Daoy (cell line): ENCODE measurements around the gene CLDN14. TPM values are rescaled to one million over a fixed set of nuclear protein-coding genes. Genes with fewer than 3 reads are reported as not detected.
A peak's percentile ranks its signal among the peaks of the same experiment; 100 is the strongest.

Experiments
- DNase-seq: peaks from one replicate; pipeline ENCODE4 v3.0.0-alpha.2; 2015; ENCODE audit warnings: low read depth
- total RNA-seq: library from RNA; depleted of rRNA; stranded (reverse); fragments of >200 nt; shearing (Covaris generic); gene quantifications from 2 replicates; pipeline ENCODE4 v1.2.3, GENCODE V29; 2014

Gene CLDN14
- total RNA-seq, 1 experiment from 2014 or later: 1.3 TPM

DNA sequence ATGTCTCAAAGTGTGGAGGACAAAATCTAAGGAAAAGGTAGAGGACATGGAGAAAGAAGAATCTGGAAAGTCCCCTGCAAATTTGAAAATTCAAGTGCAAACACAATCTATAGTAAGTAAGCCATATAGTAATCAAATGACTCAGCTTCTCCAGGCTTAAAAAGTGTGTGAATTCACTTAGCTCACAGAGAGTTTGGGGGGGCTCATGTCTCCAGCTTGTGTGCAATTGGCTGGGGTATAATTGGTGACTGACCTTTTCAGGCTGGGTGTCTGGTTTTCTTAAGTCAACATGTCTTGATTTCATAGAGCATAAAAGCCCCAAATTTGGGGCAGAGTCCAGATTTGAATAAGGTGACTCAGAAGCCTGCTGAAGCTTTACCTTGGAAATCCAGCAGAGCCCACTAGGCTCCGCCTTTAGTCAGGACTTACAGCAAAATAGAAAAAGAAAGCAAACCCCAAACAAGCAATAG lies 8.6 kb downstream of the CLDN14 start:
- peak; percentile 94 for DNase-seq

DNA sequence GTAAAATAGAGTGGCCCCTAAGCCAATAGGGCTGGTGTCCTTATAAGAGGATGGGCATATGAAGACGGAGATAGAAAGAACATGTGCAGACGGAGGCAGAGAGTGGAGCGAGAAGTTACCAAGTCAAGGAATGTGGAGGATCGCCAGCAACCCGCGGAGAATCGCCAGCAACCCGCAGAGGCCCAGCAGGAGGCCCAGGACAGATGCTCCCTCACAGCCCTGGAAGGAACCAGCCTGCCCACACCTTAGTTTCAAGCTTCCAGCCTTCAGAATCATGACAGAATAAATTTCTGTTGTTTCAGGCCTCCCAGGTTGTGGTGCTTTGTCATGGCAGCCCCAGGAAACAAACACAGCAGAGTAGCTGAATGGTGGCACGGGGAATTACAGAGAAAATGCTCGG lies 9.6 kb downstream of the CLDN14 start:
- DNase-seq: peak; percentile 54

DNA sequence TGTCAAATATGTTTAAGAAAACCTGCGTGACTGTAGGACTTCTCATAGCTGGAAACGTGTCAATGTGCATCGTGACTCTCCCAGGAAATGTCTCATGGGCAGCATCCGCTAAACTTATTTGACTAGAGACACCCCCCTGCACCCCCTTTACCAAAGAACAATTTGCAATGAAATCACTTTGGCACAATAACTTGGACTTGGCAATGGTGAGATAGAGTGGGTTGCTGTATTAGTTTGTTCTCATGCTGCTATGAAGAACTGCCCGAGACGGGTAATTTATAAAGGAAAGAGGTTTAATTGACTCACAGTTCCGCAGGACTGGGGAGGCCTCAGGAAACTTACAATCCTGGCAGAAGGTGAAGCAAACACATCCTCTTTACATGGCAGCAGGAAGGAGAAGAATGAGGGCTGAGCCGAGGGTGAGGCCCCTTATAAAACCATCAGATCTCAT lies 13.8 kb downstream of the CLDN14 start:
- DNase-seq: no peak

DNA sequence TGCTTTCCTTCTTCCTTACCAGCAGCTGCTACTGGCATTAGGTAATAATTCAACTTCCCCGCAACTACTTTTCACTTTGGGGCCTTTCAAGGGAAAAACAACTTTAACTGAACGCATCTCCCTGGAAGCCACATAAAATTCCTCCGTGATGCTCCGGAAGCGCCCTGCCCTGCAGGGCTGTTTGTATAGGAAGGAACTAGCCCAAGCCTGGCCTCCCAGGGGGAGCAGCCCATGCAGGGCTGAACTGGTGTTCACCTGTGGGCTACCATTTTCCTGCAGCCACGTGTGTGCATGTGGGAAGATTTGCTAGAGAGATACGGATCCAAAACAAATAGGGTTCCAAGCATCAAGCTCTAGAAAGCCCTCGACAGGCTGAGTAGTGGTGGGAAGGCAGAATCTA lies 14.4 kb downstream of the CLDN14 start:
- no peak for DNase-seq

DNA sequence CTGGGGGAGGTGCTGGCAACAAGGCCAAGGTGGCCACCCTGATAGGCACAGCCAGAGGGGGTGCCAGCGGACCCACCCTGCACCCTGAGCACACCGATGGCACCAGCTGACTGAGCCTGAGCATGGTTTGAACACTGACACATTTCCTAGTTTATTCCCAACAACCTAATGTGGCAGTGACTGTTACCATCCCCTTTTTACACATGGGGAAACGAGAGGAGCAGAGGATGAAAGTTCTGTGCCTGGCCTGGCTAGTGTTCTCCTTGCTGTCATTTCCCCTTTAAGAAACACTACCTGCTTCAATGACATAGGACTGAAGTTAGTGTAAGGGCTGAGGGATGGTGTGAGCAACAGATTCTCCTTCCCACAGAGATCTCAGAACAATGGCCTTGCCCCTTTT lies 15.3 kb downstream of the CLDN14 start:
- DNase-seq: no peak

DNA sequence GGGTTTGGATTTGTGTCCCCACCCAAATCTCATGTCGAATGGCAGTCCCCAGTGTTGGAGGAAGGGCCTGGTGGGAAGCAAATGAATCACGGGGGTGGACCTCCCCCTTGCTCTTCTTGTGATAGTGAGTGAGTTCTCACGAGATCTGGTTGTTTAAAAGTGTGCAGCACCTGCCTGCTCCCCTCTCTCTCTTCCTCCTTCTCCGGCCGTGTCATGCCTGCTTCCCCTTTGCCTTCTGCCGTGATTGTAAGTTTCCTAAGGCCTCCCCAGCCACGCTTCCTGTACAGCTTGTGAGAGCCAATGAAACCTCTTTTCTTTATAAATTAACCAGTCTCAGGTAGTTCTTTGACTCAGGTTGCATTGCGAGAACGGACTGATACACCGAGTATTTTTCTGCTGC lies 15.9 kb downstream of the CLDN14 start:
- no peak for DNase-seq

DNA sequence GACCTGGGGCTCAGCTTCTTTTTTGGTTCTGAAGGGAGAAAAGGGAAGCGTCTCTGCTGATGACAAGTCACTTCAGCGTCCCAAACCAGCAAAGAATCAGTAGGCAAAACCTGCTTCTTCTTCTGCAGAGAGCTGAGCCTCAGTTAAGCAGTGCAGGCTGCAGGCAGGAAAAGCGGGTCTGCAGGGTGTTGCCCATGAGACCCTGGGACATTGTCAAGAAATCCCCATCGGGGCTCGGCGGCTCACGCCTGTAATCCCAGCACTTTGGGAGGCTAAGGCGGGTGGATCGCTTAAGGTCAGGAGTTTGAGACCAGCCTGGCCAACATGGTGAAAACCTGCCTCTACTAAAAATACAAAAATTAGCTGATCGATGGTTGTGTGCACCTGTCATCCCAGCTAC lies 16.7 kb downstream of the CLDN14 start:
- DNase-seq: no peak

DNA sequence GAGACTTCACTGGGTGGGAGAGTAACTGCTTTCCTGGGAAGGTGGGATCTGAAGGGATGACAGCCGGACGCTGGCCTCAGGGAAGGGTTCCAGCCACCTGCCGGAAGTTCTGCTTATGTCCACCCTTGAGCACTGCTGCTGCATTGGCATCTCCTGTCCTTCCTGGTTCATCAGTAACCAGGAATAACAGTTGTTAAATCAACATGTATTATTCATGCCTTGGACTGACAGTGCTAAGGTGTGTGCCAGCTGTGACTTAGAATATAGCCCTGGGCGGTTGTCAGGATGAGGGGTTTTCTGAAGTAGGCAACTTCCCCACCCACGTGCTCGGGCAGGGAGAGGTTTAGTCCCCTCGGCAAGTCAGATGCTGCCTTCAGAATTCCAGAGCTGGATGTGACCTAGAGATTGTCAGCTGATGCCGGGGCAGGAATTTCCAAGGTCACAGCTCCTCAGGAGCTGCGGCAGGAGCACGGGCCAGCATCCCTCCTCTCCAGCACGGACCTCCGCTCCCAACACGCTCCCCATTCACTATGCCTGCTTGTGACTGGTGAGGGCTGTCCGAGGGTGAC lies 17.9 kb downstream of the CLDN14 start:
- DNase-seq: no peak

DNA sequence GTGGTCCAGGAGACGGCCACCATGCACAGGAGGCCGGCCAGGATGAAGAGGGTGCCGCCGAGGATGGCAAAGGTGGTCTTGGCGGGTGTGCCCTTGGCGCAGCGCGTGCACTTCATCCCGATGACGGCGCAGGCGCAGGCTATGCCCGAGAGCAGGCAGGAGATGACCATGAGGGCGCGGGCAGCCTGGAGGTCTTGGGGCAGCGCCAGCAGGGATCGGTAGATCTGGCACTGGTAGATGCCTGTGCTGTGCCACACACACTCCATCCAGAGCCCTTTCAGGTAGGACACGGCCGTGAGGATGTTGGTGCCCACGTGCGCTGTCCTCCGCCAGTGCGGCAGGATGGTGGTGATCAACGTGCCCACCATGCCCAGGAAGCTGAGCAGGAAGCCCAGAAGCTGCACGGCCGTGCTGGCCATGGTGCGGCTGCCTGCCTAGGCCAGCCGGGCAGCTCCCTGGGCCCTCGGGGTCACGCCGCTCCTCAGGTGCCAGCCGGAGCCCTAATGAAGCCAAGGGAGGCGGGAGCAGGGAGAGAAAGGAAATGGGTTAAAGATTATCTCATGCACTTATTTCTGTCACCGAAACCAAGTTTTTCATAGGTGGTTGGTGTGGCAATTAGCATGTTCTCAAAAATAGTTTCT lies 18.5 kb downstream of the CLDN14 start:
- no peak for DNase-seq

DNA sequence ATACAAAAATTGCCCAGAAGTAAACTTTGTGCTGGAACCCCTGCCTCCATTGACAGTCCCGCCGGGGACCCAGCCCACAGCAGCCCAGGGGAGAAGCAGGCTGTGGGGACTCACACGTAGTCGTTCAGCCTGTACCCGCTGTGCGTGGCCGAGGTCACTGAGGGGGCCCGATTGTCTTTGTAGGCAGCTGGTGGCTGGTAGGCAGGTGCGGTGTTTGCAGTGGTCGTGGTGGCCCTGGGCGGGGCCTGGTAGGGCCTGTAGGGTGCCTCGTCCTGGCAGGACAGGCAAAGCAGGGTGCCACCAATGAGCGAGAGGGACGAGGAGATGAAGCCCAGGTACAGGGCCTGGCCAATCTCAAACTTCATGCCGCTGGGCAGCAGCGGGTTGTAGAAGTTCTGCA lies 19.1 kb downstream of the CLDN14 start:
- DNase-seq: no peak

DNA sequence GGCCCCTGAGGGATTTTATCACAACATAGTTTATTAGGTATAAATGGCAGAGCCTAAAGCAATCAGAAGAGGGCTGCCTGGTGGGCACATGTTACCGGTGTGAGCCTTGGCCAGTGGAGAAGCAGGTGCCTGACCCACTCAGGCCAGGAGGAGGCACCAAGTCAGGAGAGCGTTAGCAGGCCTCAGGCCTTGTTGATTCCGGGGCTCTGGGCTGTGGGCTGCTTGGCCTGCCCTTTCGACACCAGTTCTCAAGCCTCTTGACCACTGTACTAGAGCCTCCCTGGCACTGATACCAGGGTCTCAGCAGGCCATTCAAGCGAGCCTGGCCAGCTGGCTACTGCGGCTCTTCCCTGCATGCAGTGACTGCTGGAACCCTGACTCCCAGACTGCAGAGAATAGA lies 20.8 kb downstream of the CLDN14 start:
- DNase-seq: no peak

DNA sequence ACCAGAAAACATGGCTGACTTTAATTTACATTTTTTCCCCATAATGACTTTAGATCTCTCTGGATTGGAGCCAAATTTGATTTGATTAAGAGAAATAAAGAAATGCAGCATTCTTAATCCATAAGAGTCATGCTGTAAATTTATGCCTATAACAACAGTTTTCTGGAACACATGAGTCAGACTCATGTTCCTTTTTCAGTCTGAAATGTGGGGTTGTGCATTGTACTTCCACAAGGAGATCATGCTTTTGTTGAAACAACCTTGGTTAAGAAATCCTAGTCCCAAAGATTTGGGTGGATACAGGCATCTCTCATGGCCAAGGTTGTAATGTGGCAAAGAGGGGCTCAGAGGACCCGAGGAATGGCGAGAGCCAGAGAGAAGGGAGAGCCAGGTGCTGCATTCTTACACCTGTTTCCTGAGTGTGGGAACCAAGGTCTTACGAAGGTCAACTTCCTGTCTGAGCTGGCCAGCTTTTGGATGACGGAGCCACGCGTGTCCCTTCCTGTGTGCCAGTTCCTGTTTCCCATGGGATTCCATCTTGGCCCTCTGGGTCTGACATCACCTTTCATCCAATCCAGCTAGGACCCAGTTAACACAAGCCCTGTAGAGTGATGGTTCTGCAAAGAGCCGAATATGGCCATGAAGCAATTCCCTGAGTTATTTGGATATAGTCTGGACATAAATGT lies 23.1 kb downstream of the CLDN14 start:
- DNase-seq: no peak

DNA sequence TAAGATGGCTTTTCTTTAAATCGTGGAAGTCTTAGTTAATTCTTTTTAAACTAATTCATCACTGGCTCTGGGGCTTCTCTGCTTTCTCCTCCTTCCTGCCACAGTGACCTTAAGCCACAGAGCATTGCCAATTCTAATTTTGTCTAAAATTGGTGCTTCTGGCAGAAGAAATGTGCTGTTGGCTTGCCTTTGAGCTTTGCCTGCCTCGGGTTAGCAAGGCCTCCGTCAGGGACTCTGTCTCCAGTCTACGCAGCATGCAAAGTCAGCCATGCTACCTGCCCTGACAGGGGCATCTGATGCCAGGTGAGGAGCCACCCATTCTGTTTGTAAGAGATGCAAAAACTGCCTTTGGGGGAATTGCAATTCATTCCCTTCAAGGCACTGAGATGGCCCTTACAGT lies 25.2 kb downstream of the CLDN14 start:
- DNase-seq: no peak

DNA sequence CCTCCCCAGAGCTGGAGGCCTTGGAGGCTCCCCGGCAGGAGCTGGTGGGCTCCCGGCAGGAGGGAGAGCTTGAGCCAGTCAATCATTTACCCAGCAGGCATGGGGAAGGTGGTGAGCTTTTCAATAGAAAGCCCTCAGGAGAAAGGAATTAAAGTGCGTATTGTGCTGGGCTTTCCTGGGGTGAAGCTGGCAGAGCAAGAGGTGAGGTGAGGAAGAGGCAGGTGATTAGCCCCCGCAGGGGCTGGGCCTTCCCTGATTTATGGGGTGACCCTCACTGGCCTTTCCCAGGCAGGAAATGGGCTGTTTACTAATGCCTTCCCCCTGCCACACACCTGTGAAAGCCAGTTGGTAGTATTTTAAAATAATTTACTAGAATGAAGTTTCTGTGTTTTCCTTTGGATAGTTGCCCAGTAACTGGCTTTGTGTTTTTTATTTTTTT lies 25.8 kb downstream of the CLDN14 start:
- no peak for DNase-seq

DNA sequence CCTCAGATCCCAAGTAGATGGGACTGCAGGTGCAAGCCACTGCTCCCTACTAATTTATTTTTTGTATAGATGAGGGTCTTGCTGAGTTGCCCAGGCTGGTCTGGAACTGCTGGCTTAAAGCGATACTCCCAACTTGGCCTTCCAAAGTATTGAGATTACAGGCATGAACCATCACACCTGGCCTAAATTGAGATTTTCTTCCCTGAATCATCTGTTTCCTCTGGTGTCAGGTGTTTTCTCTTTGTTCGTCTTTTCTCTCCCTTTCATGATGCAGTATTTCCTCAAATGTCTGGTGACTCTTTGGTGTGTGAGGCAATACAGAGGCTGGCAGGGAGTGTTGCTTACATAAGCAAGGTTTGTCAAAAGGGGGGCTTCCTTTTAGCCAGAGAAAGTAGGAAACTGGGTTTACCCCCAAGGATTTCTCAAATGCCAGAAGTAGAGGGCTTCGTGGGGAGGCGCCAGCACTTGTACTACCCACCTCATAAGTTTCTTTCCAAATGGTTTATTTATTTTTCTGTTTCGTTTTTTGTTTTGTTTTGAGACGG lies 27.6 kb downstream of the CLDN14 start:
- DNase-seq: no peak

DNA sequence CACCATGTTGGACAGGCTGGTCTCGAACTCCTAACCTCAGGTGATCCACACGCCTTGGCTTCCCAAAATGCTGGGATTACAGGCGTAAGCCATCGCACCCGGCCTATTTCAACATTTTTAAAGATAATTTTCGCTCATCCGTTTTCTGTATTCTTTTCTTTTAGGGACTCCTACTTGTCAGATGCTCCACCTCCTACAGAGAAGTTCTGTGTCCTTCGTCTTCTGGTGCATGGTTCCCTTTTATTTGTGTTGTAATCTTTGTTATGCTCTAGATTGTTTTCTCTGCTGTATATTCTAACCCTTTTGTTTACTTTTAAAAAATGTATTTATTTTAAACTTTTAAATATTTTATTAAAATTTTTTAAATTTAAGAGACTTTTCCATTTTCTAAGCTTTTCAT lies 28.4 kb downstream of the CLDN14 start:
- DNase-seq: no peak

DNA sequence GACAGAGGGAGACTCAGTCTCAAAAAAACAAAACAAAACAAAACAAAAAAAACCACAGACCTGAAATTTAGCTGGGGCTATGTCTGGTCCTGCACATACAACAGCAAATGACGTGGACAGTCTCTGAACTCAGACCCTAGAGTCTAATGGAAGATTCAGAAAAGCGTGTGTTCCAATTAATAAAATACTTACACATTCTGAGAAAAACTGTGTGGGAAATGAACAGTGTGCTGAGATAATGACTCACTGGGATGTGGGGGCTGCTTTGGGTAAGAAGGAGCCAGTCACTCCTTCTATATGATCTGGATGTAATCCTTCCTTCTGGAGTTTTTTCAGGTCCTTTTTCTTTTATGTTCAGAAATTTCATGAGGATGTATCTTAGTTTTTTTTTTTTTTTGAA lies 29.4 kb downstream of the CLDN14 start:
- DNase-seq: peak; percentile 57

DNA sequence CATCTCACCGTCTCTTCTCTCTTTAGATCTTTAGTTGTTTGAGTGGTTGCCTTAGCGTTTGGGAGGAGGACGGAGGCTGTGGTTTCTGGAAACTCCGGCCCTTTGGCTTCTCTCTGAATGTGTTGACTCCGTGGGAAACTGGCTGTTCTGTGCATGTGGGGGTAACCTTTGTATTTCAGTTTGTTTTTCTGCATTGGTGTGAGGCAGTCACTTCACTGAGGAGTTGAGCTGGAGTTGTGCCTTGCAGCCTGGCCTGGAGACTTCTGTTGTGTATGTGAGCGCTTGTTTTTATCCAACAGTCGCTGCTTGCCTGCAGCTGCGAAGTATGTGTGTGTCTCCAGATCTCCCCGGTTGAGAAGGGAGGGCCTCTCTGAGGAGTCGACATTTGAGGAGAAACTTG lies 33.6 kb downstream of the CLDN14 start:
- no peak for DNase-seq

DNA sequence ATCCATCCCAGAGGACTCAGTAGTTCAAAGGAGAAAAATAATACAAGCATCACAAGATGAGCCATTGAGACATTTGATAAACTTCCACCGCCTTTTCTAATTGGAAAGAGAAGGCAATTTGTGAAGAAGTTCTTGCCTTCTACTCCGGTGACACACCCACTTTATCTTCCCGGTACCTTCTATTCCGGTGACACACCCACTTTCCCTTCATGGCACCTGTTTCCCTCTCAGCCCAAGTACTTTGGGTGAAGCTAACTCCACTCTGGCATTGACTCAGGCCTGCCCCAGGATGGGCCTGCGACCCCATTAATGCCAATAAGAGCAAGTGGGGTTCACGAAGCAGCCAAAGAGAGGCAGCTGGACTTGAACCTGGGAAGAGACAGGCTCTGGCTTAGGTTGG lies 38.2 kb downstream of the CLDN14 start:
- no peak for DNase-seq

DNA sequence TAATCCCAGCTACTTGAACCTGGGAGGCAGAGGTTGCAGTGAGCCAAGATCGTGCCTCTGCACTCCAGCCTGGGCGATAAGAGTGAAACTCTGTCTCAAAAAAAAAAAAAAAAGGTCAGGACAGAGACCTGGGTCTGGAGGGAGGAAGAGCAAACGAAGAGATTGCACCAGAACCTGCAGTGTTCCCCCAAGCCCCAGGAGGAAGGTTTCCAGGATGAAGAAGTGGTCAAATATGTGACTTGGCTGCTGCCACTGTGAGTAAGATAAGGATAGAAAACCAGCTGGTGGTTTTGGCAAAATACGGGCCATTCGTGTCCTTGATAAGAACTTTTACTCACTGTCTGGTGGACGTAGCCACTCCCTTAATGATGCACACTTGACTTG lies 42.2 kb downstream of the CLDN14 start:
- peak; percentile 93 for DNase-seq

DNA sequence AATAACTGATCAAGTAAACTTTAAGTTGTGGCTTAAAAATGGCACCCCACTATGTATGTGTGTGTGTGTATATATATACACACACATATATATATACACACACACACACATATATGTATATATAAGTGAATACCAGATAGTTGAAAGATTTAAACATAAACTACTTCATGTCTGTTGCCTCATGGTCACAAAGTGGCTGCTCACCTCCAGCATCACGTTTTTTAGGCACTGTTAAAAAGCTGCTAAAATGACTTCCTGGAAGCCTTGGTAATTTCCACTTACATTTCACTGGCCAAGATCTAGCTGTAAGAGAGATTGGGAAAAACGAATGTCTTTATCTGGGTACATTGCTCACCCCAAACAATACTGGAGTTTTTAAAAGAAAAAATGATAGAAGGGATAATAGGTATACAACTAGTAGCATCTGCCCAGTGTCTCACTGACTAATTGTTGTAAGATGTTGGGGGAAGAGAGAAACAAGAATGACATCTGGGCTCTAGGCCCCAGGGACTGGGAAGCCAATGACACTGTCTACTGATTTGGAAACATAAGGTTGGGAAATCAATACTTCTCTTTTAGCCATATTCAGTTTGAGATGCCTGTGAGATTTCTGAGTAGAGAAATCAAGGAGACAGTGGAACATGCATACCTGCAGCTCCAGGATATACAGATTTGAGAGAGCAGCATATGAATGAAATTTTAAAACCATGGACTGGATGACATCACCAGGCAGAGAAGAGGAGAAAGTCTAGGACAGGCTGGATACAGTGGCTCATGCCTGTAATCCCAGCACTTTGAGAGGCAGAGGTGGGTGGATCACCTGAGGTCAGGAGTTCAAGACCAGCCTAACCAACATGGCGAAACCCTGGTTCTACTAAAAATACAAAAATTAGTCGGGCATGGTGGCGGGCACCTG lies 42.8 kb downstream of the CLDN14 start:
- DNase-seq: no peak

DNA sequence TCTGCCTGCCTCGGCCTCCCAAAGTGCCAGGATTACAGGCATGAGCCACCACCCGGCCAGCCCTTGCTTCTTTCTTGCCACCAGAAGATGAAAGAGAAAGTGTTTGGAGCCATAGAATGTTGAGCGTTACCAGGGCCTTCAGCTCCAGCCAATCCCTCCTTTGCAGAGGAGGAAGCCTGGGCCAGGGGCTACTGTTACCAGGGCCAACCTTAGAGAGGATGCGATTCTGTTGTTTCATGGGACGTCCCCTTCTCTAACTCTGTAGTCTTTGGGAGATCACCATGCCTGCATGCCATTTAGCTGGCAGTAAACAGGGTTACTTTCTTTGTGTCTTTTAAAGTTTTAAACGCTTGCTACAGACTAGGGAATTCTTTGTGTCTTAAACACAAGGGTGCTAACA lies 45.8 kb downstream of the CLDN14 start:
- no peak for DNase-seq
